Endothelial cell of umbilical vein (primary cell): ENCODE results near the gene TENM4. TPM values are rescaled to one million over a fixed set of nuclear protein-coding genes. Genes with fewer than 3 reads are reported as not detected.

ENCODE experiments used
- BruUV-seq: library from RNA; stranded (reverse); fragments of 400-500 nt; replicated peaks from 2 replicates; lab custom pipeline; 2021; lab: Mats Ljungman, UMichigan
- CTCF ChIA-PET: fragments of 300-600, 350-600 bp; sonication (Branson Sonifier 250); formaldehyde crosslinking; loops from one replicate; lab custom pipeline; 2021; ENCODE audit warnings: antibody characterized with exemption, inconsistent platforms; lab: Charles Lee
- POLR2A ChIA-PET: fragments of 300-600, 350-600 bp; sonication (Branson Sonifier 250); formaldehyde crosslinking; loops from one replicate; lab custom pipeline; 2021; ENCODE audit warnings: antibody characterized with exemption, inconsistent platforms; lab: Charles Lee
- DNase-seq: peaks from one replicate; pipeline ENCODE4 v3.0.0-alpha.2; 2011; ENCODE audit warnings: low read depth, low spot score
- FAIRE-seq: peaks from 2 replicates; lab custom pipeline; 2011; peaks lifted over from hg19 to GRCh38; lab: Jason Lieb, UNC
- H2AFZ ChIP-seq: 2 replicates; pipeline ENCODE4 v1.6.0; 2012; ENCODE audit warnings: low read depth, low read length, control low read depth, inconsistent platforms
- H3K27ac ChIP-seq: 2 replicates; pipeline ENCODE4 v1.5.1; 2011; ENCODE audit warnings: low read depth, mild to moderate bottlenecking, control low read depth, low read length, moderate library complexity; ENCODE audit not compliant: insufficient read depth
- H3K27me3 ChIP-seq, 2 experiments: 2 replicates each; pipeline versions ENCODE4 v1.6.0 to v1.6.1; 2011; ENCODE audit warnings: low read length in 2 of 2, mixed read lengths in 1 of 2; ENCODE audit not compliant: control insufficient read depth in 2 of 2, insufficient read depth in 2 of 2
- H3K36me3 ChIP-seq, 2 experiments: 2 replicates in 1 of 2; 3 replicates in 1 of 2; pipeline ENCODE4 v1.5.1; 2011; ENCODE audit warnings: low read length in 2 of 2, mild to moderate bottlenecking in 1 of 2, moderate library complexity in 1 of 2; ENCODE audit not compliant: control insufficient read depth in 2 of 2, insufficient read depth in 2 of 2; ENCODE audit errors: extremely low read depth in 1 of 2
- H3K4me1 ChIP-seq: 3 replicates; pipeline ENCODE4 v1.5.1; 2011; ENCODE audit warnings: mild to moderate bottlenecking, low read length; ENCODE audit not compliant: control insufficient read depth, insufficient read depth; ENCODE audit errors: extremely low read depth
- H3K4me2 ChIP-seq: 2 replicates; pipeline ENCODE4 v1.6.1; 2011; ENCODE audit warnings: low read length, control low read depth, mixed read lengths; ENCODE audit not compliant: insufficient read depth
- H3K4me3 ChIP-seq, 3 experiments: fragments of 200-600 bp in 1 of 3; sonication (generic), shearing (Covaris generic) in 1 of 3; replicated peaks in 1 of 3; 2 replicates each; pipeline ENCODE4 v1.5.1; 2011 to 2016; ENCODE audit warnings: control low read depth in 3 of 3, low read length in 3 of 3, mild to moderate bottlenecking in 2 of 3, inconsistent platforms in 1 of 3, low read depth in 1 of 3, moderate library complexity in 1 of 3; ENCODE audit not compliant: insufficient read depth in 1 of 3
- H3K79me2 ChIP-seq: 2 replicates; pipeline ENCODE4 v1.6.0; 2012; ENCODE audit warnings: low read length, inconsistent platforms; ENCODE audit not compliant: control insufficient read depth, insufficient read depth
- H3K9ac ChIP-seq: replicated peaks from 2 replicates; pipeline ENCODE3; 2011; ENCODE audit warnings: low read length, control low read depth; ENCODE audit not compliant: insufficient read depth; ENCODE audit errors: extremely low read depth
- H3K9me1 ChIP-seq: replicated peaks from 3 replicates; pipeline ENCODE4 v1.6.0; 2011; ENCODE audit warnings: mild to moderate bottlenecking, low read length; ENCODE audit not compliant: control insufficient read depth, insufficient read depth; ENCODE audit errors: extremely low read depth
- H3K9me3 ChIP-seq: replicated peaks from 2 replicates; pipeline ENCODE4 v1.5.1; 2012; ENCODE audit warnings: low read length, inconsistent platforms; ENCODE audit not compliant: control insufficient read depth, insufficient read depth
- H4K20me1 ChIP-seq: replicated peaks from 2 replicates; pipeline ENCODE3; 2011; ENCODE audit warnings: mild to moderate bottlenecking, low read length; ENCODE audit not compliant: control insufficient read depth, insufficient read depth; ENCODE audit errors: extremely low read depth
- CTCF ChIP-seq, 2 donors: IDR thresholded peaks; 1 replicate in 1 of 2; 2 replicates in 1 of 2; pipeline ENCODE4 v1.5.1; 2011; ENCODE audit warnings: low read length in 2 of 2, mild to moderate bottlenecking in 2 of 2, moderate library complexity in 2 of 2, control low read depth in 1 of 2, inconsistent platforms in 1 of 2, low read depth in 1 of 2; ENCODE audit not compliant: insufficient read depth in 1 of 2; ENCODE audit errors: extremely low read depth in 1 of 2
- EZH2 ChIP-seq: IDR thresholded peaks from 2 replicates; pipeline ENCODE4 v1.6.1; 2012; ENCODE audit warnings: borderline replicate concordance, low read depth, mild to moderate bottlenecking, moderate library complexity, low read length, inconsistent platforms; ENCODE audit not compliant: severe bottlenecking
- FOS ChIP-seq: IDR thresholded peaks from 2 replicates; pipeline ENCODE4 v1.6.1; 2011; ENCODE audit warnings: mild to moderate bottlenecking, low read length, moderate library complexity, borderline replicate concordance; ENCODE audit not compliant: insufficient read depth
- GATA2 ChIP-seq: IDR thresholded peaks from 2 replicates; pipeline ENCODE4 v1.7.0; 2011; ENCODE audit warnings: low read depth, mild to moderate bottlenecking, moderate library complexity, mixed read lengths, low read length; ENCODE audit not compliant: insufficient read length, insufficient read depth
- JUN ChIP-seq: IDR thresholded peaks from 2 replicates; pipeline ENCODE4 v1.6.1; 2011; ENCODE audit warnings: borderline replicate concordance, low read depth; ENCODE audit not compliant: insufficient read length, insufficient read depth
- MAX ChIP-seq: IDR thresholded peaks from 2 replicates; pipeline ENCODE4 v1.6.1; 2011; ENCODE audit not compliant: insufficient read depth, insufficient read length
- MYC ChIP-seq: IDR thresholded peaks from one replicate; pipeline ENCODE4 v1.6.1; 2011; ENCODE audit warnings: mild to moderate bottlenecking, low read depth, low read length
- POLR2A ChIP-seq: IDR thresholded peaks from 2 replicates; pipeline ENCODE4 v1.6.1; 2012; ENCODE audit warnings: low read depth, mild to moderate bottlenecking, control low read depth, low read length
- POLR2AphosphoS5 ChIP-seq: IDR thresholded peaks from 2 replicates; pipeline ENCODE4 v1.6.1; 2012; ENCODE audit warnings: low read depth, mild to moderate bottlenecking, control low read depth, low read length, moderate library complexity; ENCODE audit not compliant: insufficient read depth
- dilution Hi-C: fragments of 300-500 bp; cut with MboI; formaldehyde crosslinking; loops from one replicate; pipeline ENCODE4 v1.15.0; 2019; ENCODE audit warnings: low sequenced_read_pairs; ENCODE audit not compliant: extremely low pct_ligation_motif_present
- intact Hi-C: fragments of 100-400 bp; cut with micrococcal nuclease; formaldehyde crosslinking; loops from one replicate; pipeline ENCODE4 v1.10.0; 2022
- polyA plus RNA-seq, 4 experiments: library from polyadenylated mRNA; depleted of rRNA in 3 of 4; stranded (reverse) in 3 of 4; unstranded in 1 of 4; fragments of >200 nt; gene quantifications; 2 replicates each; pipeline versions ENCODE4 v1.2.1 to v1.2.3, GENCODE V29; 2011 to 2012; ENCODE audit warnings: missing spikeins in 1 of 4
- total RNA-seq: library from RNA; stranded (reverse); gene quantifications from 2 replicates; pipeline ENCODE4 v1.2.3, GENCODE V29; 2021

Gene TENM4
- total and polyA plus RNA-seq, 2 donors (not counting 3 experiments of a cell fraction or from before 2014, with no cell fraction given) = 0.06 to 0.27 TPM

DNA sequence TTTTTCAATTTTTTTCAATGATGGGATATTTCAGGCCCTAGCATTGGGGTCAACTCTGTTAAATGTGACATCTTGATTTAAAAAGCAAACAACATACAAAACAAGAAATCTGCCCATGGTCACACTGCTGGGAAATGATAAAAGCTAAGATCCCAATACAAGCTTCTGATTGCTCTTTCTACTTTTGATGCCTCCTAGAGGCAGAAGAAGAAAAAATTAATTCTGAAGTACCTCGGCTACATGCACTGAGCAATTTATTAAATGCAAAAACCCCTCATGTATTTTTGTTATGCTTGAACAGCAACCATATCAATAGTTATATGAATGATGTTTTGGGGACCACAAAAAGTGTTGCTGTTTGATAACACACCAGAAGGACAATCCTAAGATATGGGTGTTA is 524.1 kb downstream of the TENM4 start:
- Histone ChIP-seq H3K9me1 (no peaks in the 10 kb centered on the region), H3K36me3 (no peaks in the 10 kb centered on the region), H3K4me1 (no peaks in the 10 kb centered on the region), H3K4me2 (no peak overlapping the region), H3K9me3 (no peaks in the 10 kb centered on the region), H3K27me3 (no peaks in the 10 kb centered on the region), H3K9ac (no peak overlapping the region), H3K79me2 (no peaks in the 10 kb centered on the region), H2AFZ (no peak overlapping the region), H3K27ac (no peak overlapping the region), H3K4me3 (no peak overlapping the region), H4K20me1 (no peaks in the 10 kb centered on the region)
- dilution Hi-C loops = no loop called here
- no peak for DNase-seq
- ChIA-PET CTCF (interaction anchor here (0.6 to 1.5 kb wide), 6 partner anchors 9 to 271 kb away, joined by 3 to 12 read pairs (median 3); no protein-coding TSS in a partner anchor), POLR2A (no interaction called here)
- no TSS peak for BruUV-seq
- TF ChIP-seq MYC (no peak), CTCF (IDR thresholded peaks at IDR 0.05; ENCODE audit: extremely low read depth in 1 of 2, insufficient read depth in 1 of 2, low read depth in 1 of 2, low read length in 2 of 2) (no peak), JUN (no peak), POLR2A (no peak), GATA2 (no peak), EZH2 (no peak), POLR2AphosphoS5 (no peak), FOS (no peak), MAX (no peak)
- no peak for FAIRE-seq
- intact Hi-C loops = no loop called here
